SK-N-SH (cell line): ENCODE measurements around the gene JPT2. TPM values are rescaled to one million over a fixed set of nuclear protein-coding genes. Genes with fewer than 3 reads are reported as not detected.

Experiments used
- CTCF ChIA-PET: fragments of 300-600, 350-600 bp; formaldehyde crosslinking; extraction: SDS; loops from one replicate; lab custom pipeline; 2021; lab: Yijun Ruan, JAX
- POLR2A ChIA-PET: fragments of 350-600 bp; sonication (Branson Sonifier 250); formaldehyde crosslinking; extraction: SDS; loops from one replicate; lab custom pipeline; 2020; ENCODE audit warnings: antibody characterized with exemption, inconsistent platforms; lab: Yijun Ruan, JAX
- DNase-seq: peaks from one replicate; pipeline ENCODE4 v3.0.0; 2012
- H2AFZ ChIP-seq: fragments of 200-600 bp; sonication (generic); 2 replicates; pipeline ENCODE4 v1.8.1; 2016; ENCODE audit warnings: antibody characterized with exemption, mild to moderate bottlenecking, low read depth
- H3F3A ChIP-seq: fragments of 200-600 bp; sonication (generic); replicated peaks from 2 replicates; pipeline ENCODE3; 2016; ENCODE audit warnings: antibody characterized with exemption, mild to moderate bottlenecking; ENCODE audit not compliant: insufficient read depth
- H3K27ac ChIP-seq, 2 experiments: fragments of 200-500 bp in 1 of 2; fragments of 200-600 bp in 1 of 2; sonication (Bioruptor generic) in 1 of 2; sonication (generic), shearing (Covaris generic) in 1 of 2; 2 replicates each; pipeline versions ENCODE4 v1.5.1 to v1.6.1; 2014 to 2016; ENCODE audit warnings: low read depth in 2 of 2, inconsistent platforms in 1 of 2, low read length in 1 of 2, mild to moderate bottlenecking in 1 of 2, mixed read lengths in 1 of 2
- H3K27me3 ChIP-seq: fragments of 200-600 bp; sonication (generic), shearing (Covaris generic); 2 replicates; pipeline ENCODE4 v1.6.1; 2016; ENCODE audit warnings: mixed run types; ENCODE audit not compliant: insufficient read depth
- H3K36me3 ChIP-seq, 2 experiments: fragments of 200-500 bp in 1 of 2; fragments of 200-600 bp in 1 of 2; sonication (Bioruptor generic) in 1 of 2; sonication (generic) in 1 of 2; replicated peaks in 1 of 2; 2 replicates each; pipeline versions ENCODE3 to v1.5.1; 2014 to 2016; ENCODE audit warnings: low read length in 1 of 2, mild to moderate bottlenecking in 1 of 2; ENCODE audit not compliant: insufficient read depth in 2 of 2, control insufficient read depth in 1 of 2
- H3K4me1 ChIP-seq, 2 experiments: fragments of 200-500 bp in 1 of 2; fragments of 200-600 bp in 1 of 2; sonication (Bioruptor generic) in 1 of 2; sonication (generic), shearing (Covaris generic) in 1 of 2; 2 replicates each; pipeline versions ENCODE4 v1.5.1 to v1.6.1; 2014 to 2016; ENCODE audit warnings: low read depth in 1 of 2, low read length in 1 of 2, mixed run types in 1 of 2; ENCODE audit not compliant: insufficient read depth in 2 of 2, control insufficient read depth in 1 of 2
- H3K4me2 ChIP-seq: fragments of 200-600 bp; sonication (generic), shearing (Covaris generic); 2 replicates; pipeline ENCODE4 v1.6.1; 2017; ENCODE audit warnings: mixed run types
- H3K4me3 ChIP-seq, 2 experiments: fragments of 200-500 bp in 1 of 2; fragments of 200-600 bp in 1 of 2; sonication (Bioruptor generic) in 1 of 2; sonication (generic), shearing (Covaris generic) in 1 of 2; 2 replicates each; pipeline versions ENCODE4 v1.5.1 to v1.8.1; 2014 to 2016; ENCODE audit warnings: low read depth in 2 of 2, inconsistent platforms in 1 of 2, low read length in 1 of 2, mild to moderate bottlenecking in 1 of 2, mixed read lengths in 1 of 2, moderate library complexity in 1 of 2
- H3K79me2 ChIP-seq: fragments of 200-600 bp; sonication (generic); 2 replicates; pipeline ENCODE4 v1.8.1; 2017; ENCODE audit warnings: mild to moderate bottlenecking; ENCODE audit not compliant: insufficient read depth
- H3K9ac ChIP-seq: fragments of 200-600 bp; sonication (generic); 2 replicates; pipeline ENCODE4 v1.6.1; 2017; ENCODE audit warnings: mixed run types
- H3K9me2 ChIP-seq: fragments of 200-600 bp; sonication (generic); 2 replicates; pipeline ENCODE4 v1.6.1; 2017; ENCODE audit warnings: mixed run types
- H3K9me3 ChIP-seq: fragments of 200-600 bp; sonication (generic); 2 replicates; pipeline ENCODE4 v1.6.1; 2017; ENCODE audit warnings: mixed run types, mild to moderate bottlenecking, moderate library complexity
- H4K20me1 ChIP-seq: fragments of 200-600 bp; sonication (generic); 2 replicates; pipeline ENCODE4 v1.6.1; 2017; ENCODE audit warnings: mild to moderate bottlenecking, mixed run types; ENCODE audit not compliant: insufficient read depth
- CHD2 ChIP-seq: fragments of 150-350 bp; IDR thresholded peaks from 2 replicates; pipeline ENCODE4 v1.6.1; 2018; ENCODE audit warnings: low read length; ENCODE audit not compliant: partially characterized antibody
- ELF1 ChIP-seq: IDR thresholded peaks from 2 replicates; pipeline ENCODE4 v1.4.0; 2012
- EZH2phosphoT487 ChIP-seq: fragments of 200-600 bp; sonication (generic); IDR thresholded peaks from 2 replicates; pipeline ENCODE4 v1.6.1; 2017; ENCODE audit warnings: low read depth, mixed run types, mild to moderate bottlenecking, antibody characterized with exemption, moderate library complexity, borderline replicate concordance
- FOXJ3 ChIP-seq: sonication (generic); formaldehyde crosslinking; IDR thresholded peaks from 2 replicates; pipeline ENCODE4 v1.5.1; 2020; ENCODE audit warnings: mild to moderate bottlenecking, missing genetic modification reagents
- GABPA ChIP-seq: IDR thresholded peaks from 2 replicates; pipeline ENCODE4 v1.4.0; 2012; ENCODE audit warnings: low read depth, mild to moderate bottlenecking
- IRF3 ChIP-seq: fragments of 150-350 bp; IDR thresholded peaks from 2 replicates; pipeline ENCODE4 v1.6.1; 2016; ENCODE audit warnings: mild to moderate bottlenecking, low read depth, low read length
- MXI1 ChIP-seq: IDR thresholded peaks from 2 replicates; pipeline ENCODE4 v1.6.1; 2012; ENCODE audit warnings: mild to moderate bottlenecking, low read depth, low read length, improper control_type of control experiment
- PBX3 ChIP-seq: IDR thresholded peaks from 2 replicates; pipeline ENCODE4; 2012
- POLR2AphosphoS5 ChIP-seq: IDR thresholded peaks from 2 replicates; pipeline ENCODE4 v1.6.1; 2012; ENCODE audit warnings: low read depth, low read length
- RCOR1 ChIP-seq: fragments of 150-350 bp; IDR thresholded peaks from 2 replicates; pipeline ENCODE4 v1.6.1; 2017; ENCODE audit warnings: antibody characterized with exemption, low read length
- REST ChIP-seq: IDR thresholded peaks from 2 replicates; pipeline ENCODE4 v1.6.1; 2012; ENCODE audit warnings: mild to moderate bottlenecking, low read depth, low read length, moderate library complexity
- TAF1 ChIP-seq: IDR thresholded peaks from 2 replicates; pipeline ENCODE4 v1.6.1; 2012; ENCODE audit warnings: low read depth, mild to moderate bottlenecking, low read length, moderate library complexity, borderline replicate concordance
- TCF12 ChIP-seq: IDR thresholded peaks from 2 replicates; pipeline ENCODE4 v1.4.0; 2012
- USF1 ChIP-seq: IDR thresholded peaks from 2 replicates; pipeline ENCODE4 v1.4.0; 2012; ENCODE audit warnings: low read depth, borderline replicate concordance
- YY1 ChIP-seq: IDR thresholded peaks from 2 replicates; pipeline ENCODE4 v1.4.0; 2012; ENCODE audit warnings: low read depth, mild to moderate bottlenecking
- ZBTB33 ChIP-seq: IDR thresholded peaks from 2 replicates; pipeline ENCODE4 v1.4.0; 2012; ENCODE audit warnings: low read depth, borderline replicate concordance
- WGBS: methylation state at CpG from one replicate; pipeline ENCODE4 v1.1.6; 2017; ENCODE audit warnings: low lambda C conversion rate; 5-methylcytosine and 5-hydroxymethylcytosine counted together
- polyA plus RNA-seq, 3 experiments: library from polyadenylated mRNA; depleted of rRNA; stranded (reverse); fragments of >200 nt; gene quantifications; 2 replicates each; pipeline ENCODE4 v1.2.3, GENCODE V29; 2012

Gene JPT2
- polyA plus RNA-seq, 1 of the 3 experiments (the other 2 are of a cell fraction), result 67.4 TPM

GRCh38 chr16:1729026-1729425 lies 50.9 kb downstream of the JPT2 start:
- H3F3A ChIP-seq, result no peaks in the 10 kb centered on the region
- no peak for TF ChIP-seq USF1
- no peak for TF ChIP-seq PBX3
- no peak for TF ChIP-seq RCOR1
- TF ChIP-seq TCF12, result no peak
- TF ChIP-seq EZH2phosphoT487, result no peak
- no peak for TF ChIP-seq CHD2
- TF ChIP-seq ZBTB33, result no peak
- no peak for TF ChIP-seq POLR2AphosphoS5
- TF ChIP-seq FOXJ3 (CRISPR knock-in tag), result no peak
- TF ChIP-seq TAF1, result no peak
- no peak for TF ChIP-seq YY1
- no peak for TF ChIP-seq MXI1
- no peak for TF ChIP-seq IRF3
- TF ChIP-seq REST, result no peak
- TF ChIP-seq ELF1, result no peak
- no peak for TF ChIP-seq GABPA
- no peak overlapping the region for H3K9ac ChIP-seq
- 99% methylated on average over 18 of the region's 18 CpGs for WGBS
- ChIA-PET POLR2A (interaction anchor here (1.1 kb wide), 1 partner anchor 22 kb away, joined by 3 read pairs; the partner anchor contains the start of gene MAPK8IP3), CTCF (interaction anchor here (1.3 kb wide), 1 partner anchor 24 kb away, joined by 3 read pairs; no protein-coding TSS in a partner anchor)
- peaks cover 2% of the 10 kb centered on the region for H4K20me1 ChIP-seq
- H3K79me2 ChIP-seq, result peaks cover 24% of the 10 kb centered on the region
- H3K4me1 ChIP-seq, result no peaks in the 10 kb centered on the region; a peak in 1 of 4 replicates
- no peak overlapping the region for H3K27ac ChIP-seq
- no peak for DNase-seq
- H2AFZ ChIP-seq, result no peak overlapping the region
- H3K9me2 ChIP-seq, result no peaks in the 10 kb centered on the region
- peaks cover 0 to 26% of the 10 kb centered on the region in 2 experiments for H3K36me3 ChIP-seq
- no peaks in the 10 kb centered on the region for H3K27me3 ChIP-seq
- no peak overlapping the region for H3K4me2 ChIP-seq
- no peaks in the 10 kb centered on the region for H3K9me3 ChIP-seq
- H3K4me3 ChIP-seq, result no peak overlapping the region
